PC-3 (cell line): ENCODE data around the gene FLAD1. TPM values are rescaled to one million over a fixed set of nuclear protein-coding genes. Genes with fewer than 3 reads are reported as not detected.

Experiments
- ATAC-seq: fragments of 200-7000 bp; cut with Tn5 transposase; 2 replicates; pipeline ENCODE4 v1.9.1; 2020; ENCODE audit warnings: mild to moderate bottlenecking, moderate library complexity
- BruUV-seq: library from RNA; stranded (reverse); fragments of 400-500 nt; replicated peaks from 2 replicates; lab custom pipeline; 2021; lab: Mats Ljungman, UMichigan
- CTCF ChIA-PET: fragments of 300-600 bp; sonication (Branson Sonifier 250); formaldehyde crosslinking; loops from one replicate; lab custom pipeline; 2022; ENCODE audit warnings: antibody characterized with exemption; lab: Charles Lee
- POLR2A ChIA-PET: fragments of 300-600 bp; sonication (Branson Sonifier 250); formaldehyde crosslinking; loops from one replicate; lab custom pipeline; 2022; ENCODE audit warnings: antibody characterized with exemption; ENCODE audit not compliant: unreplicated experiment; lab: Charles Lee
- DNase-seq: peaks from one replicate; pipeline ENCODE4 v3.0.0-alpha.2; 2015
- H2AFZ ChIP-seq: fragments of 300-600 bp; sonication (generic); 2 replicates; pipeline ENCODE4 v1.6.0; 2016; ENCODE audit warnings: antibody characterized with exemption, low read length
- H3F3A ChIP-seq: fragments of 300-600 bp; sonication (generic); one replicate; pipeline ENCODE4 v1.6.0; 2017; ENCODE audit warnings: antibody characterized with exemption, low read length, control low read depth, mild to moderate bottlenecking; ENCODE audit not compliant: unreplicated experiment
- H3K27ac ChIP-seq: fragments of 300-600 bp; sonication (generic); 2 replicates; pipeline ENCODE4 v1.5.1; 2016; ENCODE audit warnings: mild to moderate bottlenecking, low read length
- H3K27me3 ChIP-seq: fragments of 300-600 bp; sonication (generic); 2 replicates; pipeline ENCODE4 v1.6.1; 2016; ENCODE audit warnings: low read length, mixed read lengths
- H3K36me3 ChIP-seq: fragments of 300-600 bp; sonication (generic); 2 replicates; pipeline ENCODE4 v1.6.1; 2016; ENCODE audit warnings: low read depth, mixed run types, low read length, mixed read lengths
- H3K4me1 ChIP-seq: fragments of 300-600 bp; sonication (generic); 2 replicates; pipeline ENCODE4 v1.5.1; 2016; ENCODE audit warnings: low read length; ENCODE audit not compliant: insufficient read depth
- H3K4me2 ChIP-seq: fragments of 300-600 bp; sonication (generic); 2 replicates; pipeline ENCODE4 v1.6.0; 2016; ENCODE audit warnings: low read length
- H3K4me3 ChIP-seq: fragments of 300-600 bp; sonication (generic); 2 replicates; pipeline ENCODE4 v1.5.1; 2016; ENCODE audit warnings: mild to moderate bottlenecking, low read length, mixed read lengths
- H3K79me2 ChIP-seq: fragments of 300-600 bp; sonication (generic); 2 replicates; pipeline ENCODE4 v1.6.1; 2017; ENCODE audit warnings: low read length, mixed read lengths
- H3K9ac ChIP-seq: fragments of 300-600 bp; sonication (generic); 2 replicates; pipeline ENCODE4 v1.6.0; 2016; ENCODE audit warnings: mild to moderate bottlenecking, low read length
- H3K9me2 ChIP-seq: fragments of 300-600 bp; sonication (generic); replicated peaks from 2 replicates; pipeline ENCODE4 v1.6.1; 2016; ENCODE audit warnings: mixed run types, low read length, mixed read lengths
- H3K9me3 ChIP-seq: fragments of 300-600 bp; sonication (generic); 2 replicates; pipeline ENCODE4 v1.6.1; 2016; ENCODE audit warnings: low read length, mixed read lengths
- H4K20me1 ChIP-seq: fragments of 300-600 bp; sonication (generic); 2 replicates; pipeline ENCODE4 v1.6.1; 2016; ENCODE audit warnings: low read length, mixed read lengths
- EZH2 ChIP-seq: fragments of 300-600 bp; sonication (generic); IDR thresholded peaks from one replicate; pipeline ENCODE4 v1.6.1; 2017; ENCODE audit warnings: antibody characterized with exemption, mild to moderate bottlenecking, low read length; ENCODE audit not compliant: unreplicated experiment
- EZH2phosphoT487 ChIP-seq: fragments of 300-600 bp; sonication (generic); IDR thresholded peaks from 2 replicates; pipeline ENCODE4 v1.6.1; 2018; ENCODE audit warnings: mild to moderate bottlenecking, antibody characterized with exemption, low read length, borderline replicate concordance
- intact Hi-C: fragments of 100-400 bp; cut with micrococcal nuclease; formaldehyde crosslinking; loops from 2 replicates; pipeline ENCODE4 v1.9.0; 2023
- total RNA-seq: library from RNA; depleted of rRNA; stranded (reverse); fragments of >200 nt; gene quantifications from 2 replicates; pipeline ENCODE4 v1.2.3, GENCODE V29; 2014
- TF ChIP-seq, protein P1 (sequence below): fragments of 300-600 bp; sonication (generic); conservative IDR thresholded peaks from 2 replicates; pipeline ENCODE4 v1.5.1; 2017; ENCODE audit warnings: antibody characterized with exemption, low read depth, mild to moderate bottlenecking, low read length

Gene FLAD1
- total RNA-seq, 1 experiment from 2014 or later, result 84.0 TPM

DNA sequence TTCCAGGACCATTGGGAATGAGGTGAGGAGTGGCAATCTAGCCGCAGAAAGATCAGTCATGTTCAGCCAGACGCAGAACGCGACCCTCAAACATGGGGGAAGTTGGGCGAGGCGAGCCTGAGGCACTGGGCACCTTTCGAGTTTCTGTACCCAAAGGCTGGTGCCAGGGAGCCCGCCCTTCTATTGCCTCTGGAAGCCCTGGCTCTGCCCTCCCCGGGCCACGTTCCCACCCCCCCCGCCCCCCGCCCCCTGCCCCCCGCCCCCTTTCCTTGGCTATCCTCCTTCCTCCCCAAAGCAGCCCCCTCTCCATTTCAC is 17.2 kb downstream of the FLAD1 start:
- POLR2A ChIA-PET, result no interaction called here

DNA sequence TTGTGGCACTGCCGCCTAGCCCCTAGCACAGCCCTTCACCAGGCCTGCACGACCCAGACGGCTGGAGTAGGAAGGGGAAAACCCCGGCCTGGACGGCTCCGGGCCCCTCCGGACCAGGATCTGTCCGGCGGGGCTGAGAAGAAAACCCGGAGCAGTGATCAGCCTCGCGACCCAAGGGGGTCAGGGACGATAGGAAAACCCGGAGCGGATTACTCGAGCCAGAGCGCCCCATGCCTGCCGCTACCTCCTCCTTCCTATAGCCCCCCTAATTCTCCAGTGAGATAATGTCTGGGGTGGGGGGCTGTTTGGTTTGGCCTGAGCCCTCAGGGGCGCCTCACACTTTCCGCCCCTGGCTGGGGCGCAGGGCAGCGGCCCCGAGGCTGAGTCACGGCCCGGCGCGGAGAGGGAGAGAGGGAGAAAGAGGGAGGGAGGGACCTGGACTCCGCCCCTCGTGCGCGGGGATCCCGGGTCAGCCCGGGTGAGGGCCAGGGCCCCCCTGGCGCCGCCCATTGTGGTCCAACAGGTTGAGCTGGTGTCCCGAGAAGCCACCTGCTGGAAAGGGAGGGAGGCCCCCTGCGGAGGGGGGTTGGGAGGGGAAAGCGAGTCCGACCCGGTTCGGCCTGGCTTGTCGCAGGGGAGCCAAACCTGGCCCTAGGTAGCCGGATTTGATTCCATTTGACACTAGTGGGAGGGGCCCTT is 17.7 kb downstream of the FLAD1 start:
- CTCF ChIA-PET, result interaction anchor here (0.7 to 4.1 kb wide), 2 partner anchors 17 to 40 kb away, joined by 3 to 16 read pairs; partner anchors contain the start of gene PYGO2
- H3K4me2 ChIP-seq, result peak overlapping the region; percentile 97

More for the DNA sequence above, 17.2 kb downstream of the FLAD1 start:
- intact Hi-C loops, result loop anchor here (2.0 kb wide), 1 partner anchor 40 kb away; the partner anchor contains the start of gene PYGO2
- Histone ChIP-seq H3K9me2 (no peaks in the 10 kb centered on the region), H3K27me3 (no peaks in the 10 kb centered on the region), H3K9ac (peak overlapping the region; percentile 70), H4K20me1 (no peaks in the 10 kb centered on the region), H3K4me2 (peak overlapping the region; percentile 97), H3K27ac (peak overlapping the region; percentile 77), H3K4me1 (peaks cover 34% of the 10 kb centered on the region), H3K36me3 (no peaks in the 10 kb centered on the region), H3K79me2 (peaks cover 28% of the 10 kb centered on the region), H2AFZ (peak overlapping the region; percentile 78), H3K4me3 (peak overlapping the region; percentile 83), H3F3A (peaks cover 4% of the 10 kb centered on the region), H3K9me3 (no peaks in the 10 kb centered on the region)
- no TSS peak for BruUV-seq
- ATAC-seq, result no peak; the same call in 1 of the 2 replicates
- DNase-seq, result no peak
- no peak for TF ChIP-seq EZH2
- no peak for TF ChIP-seq EZH2phosphoT487
- TF ChIP-seq, protein P1, sequence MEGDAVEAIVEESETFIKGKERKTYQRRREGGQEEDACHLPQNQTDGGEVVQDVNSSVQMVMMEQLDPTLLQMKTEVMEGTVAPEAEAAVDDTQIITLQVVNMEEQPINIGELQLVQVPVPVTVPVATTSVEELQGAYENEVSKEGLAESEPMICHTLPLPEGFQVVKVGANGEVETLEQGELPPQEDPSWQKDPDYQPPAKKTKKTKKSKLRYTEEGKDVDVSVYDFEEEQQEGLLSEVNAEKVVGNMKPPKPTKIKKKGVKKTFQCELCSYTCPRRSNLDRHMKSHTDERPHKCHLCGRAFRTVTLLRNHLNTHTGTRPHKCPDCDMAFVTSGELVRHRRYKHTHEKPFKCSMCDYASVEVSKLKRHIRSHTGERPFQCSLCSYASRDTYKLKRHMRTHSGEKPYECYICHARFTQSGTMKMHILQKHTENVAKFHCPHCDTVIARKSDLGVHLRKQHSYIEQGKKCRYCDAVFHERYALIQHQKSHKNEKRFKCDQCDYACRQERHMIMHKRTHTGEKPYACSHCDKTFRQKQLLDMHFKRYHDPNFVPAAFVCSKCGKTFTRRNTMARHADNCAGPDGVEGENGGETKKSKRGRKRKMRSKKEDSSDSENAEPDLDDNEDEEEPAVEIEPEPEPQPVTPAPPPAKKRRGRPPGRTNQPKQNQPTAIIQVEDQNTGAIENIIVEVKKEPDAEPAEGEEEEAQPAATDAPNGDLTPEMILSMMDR, result no peak
- CTCF ChIA-PET, result interaction anchor here (0.8 to 1.5 kb wide), 2 partner anchors 29 to 85 kb away, joined by 3 to 4 read pairs; partner anchors contain the start of gene SHC1

More for the DNA sequence above, 17.7 kb downstream of the FLAD1 start:
- intact Hi-C loops, result loop anchor here (1.0 to 2.0 kb wide), 3 partner anchors 18 to 40 kb away; partner anchors contain the start of genes CKS1B, FLAD1 and PYGO2
- peak overlapping the region; percentile 70 for H3K9ac ChIP-seq
- no peaks in the 10 kb centered on the region for H3K9me2 ChIP-seq
- H3K36me3 ChIP-seq, result peaks cover under 1% of the 10 kb centered on the region; the same call in 1 of the 2 replicates
- POLR2A ChIA-PET, result no interaction called here
- DNase-seq, result peak; percentile 98
- H4K20me1 ChIP-seq, result no peaks in the 10 kb centered on the region
- H2AFZ ChIP-seq, result peak overlapping the region; percentile 68
- no peaks in the 10 kb centered on the region for H3K27me3 ChIP-seq
- H3K27ac ChIP-seq, result peak overlapping the region; percentile 77
- H3K9me3 ChIP-seq, result no peaks in the 10 kb centered on the region
- no peak for TF ChIP-seq EZH2
- no peak for TF ChIP-seq EZH2phosphoT487
- TF ChIP-seq, protein P1, result no peak
- peaks cover 39% of the 10 kb centered on the region for H3K4me1 ChIP-seq
- H3K79me2 ChIP-seq, result peaks cover 33% of the 10 kb centered on the region
- peaks cover 4% of the 10 kb centered on the region for H3F3A ChIP-seq
- ATAC-seq, result peak; percentile 38
- BruUV-seq, result no TSS peak
- H3K4me3 ChIP-seq, result peak overlapping the region; percentile 83
